H9 (cell line): ENCODE data around the gene DNHD1. TPM values are rescaled to one million over a fixed set of nuclear protein-coding genes. Genes with fewer than 3 reads are reported as not detected.
A peak's percentile ranks its signal among the peaks of the same experiment; 100 is the strongest.

Experiments
- DNase-seq: peaks from one replicate; pipeline ENCODE4 v3.0.0-alpha.2; 2017
- H2AFZ ChIP-seq: one replicate; pipeline ENCODE4 v1.6.1; 2013; ENCODE audit warnings: mild to moderate bottlenecking, low read length, control low read depth, moderate library complexity
- H2AK5ac ChIP-seq: 2 replicates; pipeline ENCODE4 v1.6.1; 2013; ENCODE audit warnings: low read length, control low read depth, mixed read lengths; ENCODE audit not compliant: insufficient read length
- H2BK120ac ChIP-seq: one replicate; pipeline ENCODE4 v1.6.1; 2013; ENCODE audit warnings: low read depth, mild to moderate bottlenecking, low read length, control low read depth, inconsistent platforms; ENCODE audit not compliant: poor library complexity, severe bottlenecking
- H2BK12ac ChIP-seq: 2 replicates; pipeline ENCODE4 v1.6.1; 2013; ENCODE audit warnings: low read length, control low read depth, mixed read lengths, low read depth; ENCODE audit not compliant: insufficient read length
- H2BK15ac ChIP-seq: 2 replicates; pipeline ENCODE4 v1.6.1; 2013; ENCODE audit warnings: low read depth, low read length, control low read depth
- H2BK20ac ChIP-seq: one replicate; pipeline ENCODE4 v1.6.1; 2013; ENCODE audit warnings: low read depth, mild to moderate bottlenecking, low read length, control low read depth, inconsistent platforms; ENCODE audit not compliant: poor library complexity, severe bottlenecking
- H2BK5ac ChIP-seq: 2 replicates; pipeline ENCODE4 v1.6.1; 2013; ENCODE audit warnings: low read length, control low read depth, mixed read lengths; ENCODE audit not compliant: insufficient read length
- H3K14ac ChIP-seq: 2 replicates; pipeline ENCODE4 v1.6.1; 2013; ENCODE audit warnings: low read length, control low read depth; ENCODE audit not compliant: insufficient read depth
- H3K18ac ChIP-seq: 2 replicates; pipeline ENCODE4 v1.6.1; 2013; ENCODE audit warnings: low read depth, mild to moderate bottlenecking, mixed read lengths, low read length, control low read depth; ENCODE audit not compliant: insufficient read length
- H3K23ac ChIP-seq: 2 replicates; pipeline ENCODE4 v1.6.1; 2013; ENCODE audit warnings: low read length, control low read depth, mixed read lengths, low read depth; ENCODE audit not compliant: insufficient read length
- H3K23me2 ChIP-seq: 2 replicates; pipeline ENCODE4 v1.6.1; 2013; ENCODE audit warnings: low read depth, mild to moderate bottlenecking, mixed read lengths, low read length, control low read depth; ENCODE audit not compliant: insufficient read length, poor library complexity, severe bottlenecking
- H3K27ac ChIP-seq: 2 replicates; pipeline ENCODE4 v1.5.1; 2013; ENCODE audit warnings: low read length, control low read depth, mixed read lengths, low read depth; ENCODE audit not compliant: insufficient read length
- H3K27me3 ChIP-seq: 2 replicates; pipeline ENCODE4 v1.6.1; 2013; ENCODE audit warnings: low read length, control low read depth, inconsistent platforms; ENCODE audit not compliant: insufficient read depth
- H3K4ac ChIP-seq: 2 replicates; pipeline ENCODE4 v1.6.1; 2013; ENCODE audit warnings: low read depth, mild to moderate bottlenecking, control low read depth, inconsistent platforms, low read length, moderate library complexity
- H3K4me1 ChIP-seq: 2 replicates; pipeline ENCODE4 v1.6.1; 2013; ENCODE audit warnings: low read length, control low read depth, inconsistent platforms; ENCODE audit not compliant: insufficient read depth
- H3K4me2 ChIP-seq: 2 replicates; pipeline ENCODE4 v1.6.1; 2013; ENCODE audit warnings: low read length, control low read depth, mixed read lengths; ENCODE audit not compliant: insufficient read length, insufficient read depth
- H3K56ac ChIP-seq: 2 replicates; pipeline ENCODE4 v1.6.1; 2013; ENCODE audit warnings: low read depth, mild to moderate bottlenecking, mixed read lengths, low read length, control low read depth; ENCODE audit not compliant: insufficient read length
- H3K79me1 ChIP-seq: 2 replicates; pipeline ENCODE4 v1.6.1; 2013; ENCODE audit warnings: low read depth, mild to moderate bottlenecking, moderate library complexity, low read length, control low read depth, inconsistent platforms; ENCODE audit not compliant: insufficient read depth, poor library complexity, severe bottlenecking
- H3K79me2 ChIP-seq: 2 replicates; pipeline ENCODE4 v1.6.1; 2013; ENCODE audit warnings: low read length, control low read depth, inconsistent platforms; ENCODE audit not compliant: insufficient read depth
- H3K9ac ChIP-seq: 2 replicates; pipeline ENCODE4 v1.6.1; 2013; ENCODE audit warnings: low read length, control low read depth, mixed read lengths; ENCODE audit not compliant: insufficient read length; ENCODE audit errors: extremely low read depth
- H3K9me3 ChIP-seq: one replicate; pipeline ENCODE4 v1.6.1; 2013; ENCODE audit warnings: low read depth, low read length, inconsistent platforms; ENCODE audit not compliant: control insufficient read depth
- H3T11ph ChIP-seq: one replicate; pipeline ENCODE4 v1.6.1; 2013; ENCODE audit warnings: mild to moderate bottlenecking, low read length, control low read depth, inconsistent platforms
- H4K20me1 ChIP-seq: one replicate; pipeline ENCODE4 v1.6.1; 2013; ENCODE audit not compliant: control insufficient read depth, insufficient read length, insufficient read depth
- H4K5ac ChIP-seq: 2 replicates; pipeline ENCODE4 v1.6.1; 2013; ENCODE audit warnings: low read depth, mild to moderate bottlenecking, mixed read lengths, low read length, control low read depth; ENCODE audit not compliant: insufficient read length
- H4K8ac ChIP-seq: replicated peaks from 2 replicates; pipeline ENCODE4 v1.6.1; 2013; ENCODE audit warnings: low read length, control low read depth, mixed read lengths, low read depth; ENCODE audit not compliant: insufficient read length
- H4K91ac ChIP-seq: 2 replicates; pipeline ENCODE4 v1.6.1; 2013; ENCODE audit warnings: low read depth, mild to moderate bottlenecking, moderate library complexity, mixed read lengths, low read length, control low read depth; ENCODE audit not compliant: insufficient read length
- H3K27ac Mint-ChIP-seq, 3 experiments: 2 replicates in 2 of 3; 3 replicates in 1 of 3; pipeline ENCODE4 v1.8.0; 2020 to 2021; ENCODE audit warnings: mixed read lengths in 3 of 3, mild to moderate bottlenecking in 1 of 3, moderate library complexity in 1 of 3
- H3K27me3 Mint-ChIP-seq: 2 replicates; pipeline ENCODE4 v1.8.0; 2021; ENCODE audit warnings: low read depth, mild to moderate bottlenecking, moderate library complexity, mixed read lengths
- H3K36me3 Mint-ChIP-seq, 3 experiments: 2 replicates in 2 of 3; 3 replicates in 1 of 3; pipeline ENCODE4 v1.8.0; 2020 to 2021; ENCODE audit warnings: low read depth in 3 of 3, mixed read lengths in 3 of 3; ENCODE audit not compliant: insufficient read depth in 1 of 3
- H3K4me1 Mint-ChIP-seq, 2 experiments: 2 replicates each; pipeline ENCODE4 v1.8.0; 2020; ENCODE audit warnings: mixed read lengths in 2 of 2
- H3K4me3 Mint-ChIP-seq, 2 experiments: 2 replicates in 1 of 2; 3 replicates in 1 of 2; pipeline ENCODE4 v1.8.0; 2020 to 2021; ENCODE audit warnings: mild to moderate bottlenecking in 2 of 2, mixed read lengths in 2 of 2, moderate library complexity in 1 of 2
- H3K9me3 Mint-ChIP-seq, 2 experiments: 2 replicates in 1 of 2; 3 replicates in 1 of 2; pipeline ENCODE4 v1.8.0; 2020; ENCODE audit warnings: mild to moderate bottlenecking in 2 of 2, mixed read lengths in 2 of 2, moderate library complexity in 1 of 2
- CTCF ChIP-seq: fragments of 200-600 bp; sonication (generic); conservative IDR thresholded peaks from 3 replicates; pipeline ENCODE4 v1.8.0; 2021; ENCODE audit warnings: antibody characterized with exemption, mild to moderate bottlenecking
- WGBS: extraction: QIAGEN DNeasy Blood & Tissue Kit; methylation state at CpG from one replicate; pipeline ENCODE4 v1.1.7; 2013; ENCODE audit warnings: missing lambda C conversion rate, low lambda C conversion rate, mixed read lengths; ENCODE audit not compliant: insufficient read length; ENCODE audit errors: extremely low coverage; 5-methylcytosine and 5-hydroxymethylcytosine counted together
- total RNA-seq: library from RNA; stranded (reverse); gene quantifications from 2 replicates; pipeline ENCODE4 v1.2.1, GENCODE V29; 2021

DNHD1 gene
- total RNA-seq, 1 experiment from 2014 or later, result 3.5 TPM

GRCh38 chr11:6604081-6604626 is 107.1 kb downstream of the DNHD1 start:
- no peak overlapping the region for H3K4me3 Mint-ChIP-seq
- H3K4me1 Mint-ChIP-seq, result peaks cover 15 to 16% of the 10 kb centered on the region in 2 experiments
- no peaks in the 10 kb centered on the region; the same call in 1 of the 2 replicates for H3K27me3 Mint-ChIP-seq
- Histone ChIP-seq H2AFZ (no peak overlapping the region), H2BK12ac (no peak overlapping the region), H2BK15ac (no peak overlapping the region), H2BK120ac (no peak overlapping the region), H3K23me2 (peaks cover 15% of the 10 kb centered on the region), H4K20me1 (no peaks in the 10 kb centered on the region), H3K27ac (no peak overlapping the region), H2BK5ac (peak overlapping the region; percentile 25), H3K56ac (no peak overlapping the region), H3K14ac (peak overlapping the region; percentile 91; the same call in 1 of the 2 replicates), H3K4me1 (peaks cover 3% of the 10 kb centered on the region; the same call in 1 of the 2 replicates), H2BK20ac (no peak overlapping the region), H3K23ac (no peak overlapping the region), H3K9ac (peak overlapping the region; percentile 95), H3K79me2 (peaks cover 7% of the 10 kb centered on the region; the same call in 1 of the 2 replicates), H3K18ac (peak overlapping the region; percentile 86), H2AK5ac (no peak overlapping the region), H4K5ac (no peak overlapping the region), H4K91ac (no peak overlapping the region), H3T11ph (no peak overlapping the region), H3K27me3 (no peaks in the 10 kb centered on the region), H3K4me2 (peak overlapping the region; percentile 88), H4K8ac (no peak overlapping the region), H3K79me1 (no peaks in the 10 kb centered on the region), H3K9me3 (no peaks in the 10 kb centered on the region), H3K4ac (no peak overlapping the region; the same call in 1 of the 2 replicates)
- peak; percentile 49 for DNase-seq
- H3K27ac Mint-ChIP-seq, result no peak overlapping the region
- no CpG with 5 or more reads among the region's 20 CpGs for WGBS
- no peaks in the 10 kb centered on the region for H3K9me3 Mint-ChIP-seq
- TF ChIP-seq CTCF, result 0 out of 3 replicates have a peak, but pooled peaks have one; percentile 8
- peaks cover 15 to 49% (median 39%) of the 10 kb centered on the region in 3 experiments; a peak in 6 of 7 replicates for H3K36me3 Mint-ChIP-seq
